GM21786 (cell line): ENCODE measurements around the gene PDCD2L.
"Not testable (repeated sequence)": the region's sequence is repeated elsewhere in the genome, so short reads cannot be mapped to it uniquely, and the experiment has no call there.

Experiments used
- ATAC-seq: cut with Tn5 transposase; IDR thresholded peaks from one replicate; pipeline ENCODE4 v1.9.1; 2021; ENCODE audit not compliant: unreplicated experiment

PDCD2L gene

GRCh38 chr19:34461375-34462100 lies 57.3 kb downstream of the PDCD2L start:
- no peak for ATAC-seq

GRCh38 chr19:34464785-34465184 lies 60.6 kb downstream of the PDCD2L start:
- ATAC-seq = not testable (repeated sequence)

GRCh38 chr19:34468409-34468808 lies 64.2 kb downstream of the PDCD2L start:
- ATAC-seq = no peak

- ATAC-seq = not testable (repeated sequence)
Measured at GRCh38 chr19:34469026-34469425, 64.8 kb downstream of the PDCD2L start.

GRCh38 chr19:34471906-34472700 lies 67.9 kb downstream of the PDCD2L start:
- no peak for ATAC-seq

GRCh38 chr19:34474233-34474989 lies 70.2 kb downstream of the PDCD2L start:
- no peak for ATAC-seq

GRCh38 chr19:34475026-34475974 lies 71.1 kb downstream of the PDCD2L start:
- no peak for ATAC-seq
